SJSA1 (cell line): Measurements from ENCODE around the gene KRTAP10-3. TPM values are rescaled to one million over a fixed set of nuclear protein-coding genes. Genes with fewer than 3 reads are reported as not detected.
"Not testable (repeated sequence)": the region's sequence is repeated elsewhere in the genome, so short reads cannot be mapped to it uniquely, and the experiment has no call there.

Experiments used
- DNase-seq, 2 experiments: peaks; one replicate each; pipeline ENCODE4 v3.0.0-alpha.2; 2015 to 2020; ENCODE audit warnings: low spot score in 2 of 2, low read depth in 1 of 2
- H3K27ac ChIP-seq: fragments of 250-450 bp; sonication (Bioruptor Pico); 2 replicates; pipeline ENCODE4 v1.5.1; 2020; ENCODE audit warnings: mild to moderate bottlenecking, moderate library complexity
- H3K27me3 ChIP-seq: fragments of 250-450 bp; sonication (Bioruptor Pico); replicated peaks from 2 replicates; pipeline ENCODE4 v1.5.1; 2020; ENCODE audit warnings: mild to moderate bottlenecking, moderate library complexity
- H3K36me3 ChIP-seq: fragments of 250-450 bp; sonication (Bioruptor Pico); 2 replicates; pipeline ENCODE4 v1.5.1; 2020; ENCODE audit warnings: mild to moderate bottlenecking
- H3K4me1 ChIP-seq: fragments of 250-450 bp; sonication (Bioruptor Pico); replicated peaks from 2 replicates; pipeline ENCODE4 v1.6.1; 2021; ENCODE audit warnings: mild to moderate bottlenecking
- H3K4me3 ChIP-seq: fragments of 250-450 bp; sonication (Bioruptor Pico); 2 replicates; pipeline ENCODE4 v1.5.1; 2020; ENCODE audit warnings: mild to moderate bottlenecking
- H3K9me3 ChIP-seq: fragments of 250-450 bp; sonication (Bioruptor Pico); replicated peaks from 2 replicates; pipeline ENCODE4 v1.5.1; 2020; ENCODE audit warnings: mild to moderate bottlenecking
- total RNA-seq: library from RNA; depleted of rRNA; stranded (reverse); fragments of >200 nt; shearing (Covaris generic); gene quantifications from 2 replicates; pipeline ENCODE4 v1.2.3, GENCODE V29; 2014; rRNA removed

KRTAP10-3 gene, protein sequence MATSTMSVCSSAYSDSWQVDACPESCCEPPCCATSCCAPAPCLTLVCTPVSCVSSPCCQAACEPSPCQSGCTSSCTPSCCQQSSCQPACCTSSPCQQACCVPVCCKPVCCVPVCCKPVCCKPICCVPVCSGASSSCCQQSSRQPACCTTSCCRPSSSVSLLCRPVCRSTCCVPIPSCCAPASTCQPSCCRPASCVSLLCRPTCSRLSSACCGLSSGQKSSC
- not detected in 2 replicates for total RNA-seq

GRCh38 chr21:44558695-44559094 lies at the start of gene KRTAP10-3:
Gene KRTAP10-3 (minus strand): TSS chr21:44558795. CDS start chr21:44558715, 80 bp downstream.
- no peak within 1 kb of the TSS for H3K4me3 ChIP-seq
- peaks cover 10% of the 10 kb centered on the region; the same call in 1 of the 2 replicates for H3K27me3 ChIP-seq
- no peak for DNase-seq
- no peaks in the 10 kb centered on the region for H3K36me3 ChIP-seq
- H3K9me3 ChIP-seq, result no peaks in the 10 kb centered on the region
- no peak within 1 kb of the TSS for H3K27ac ChIP-seq
- H3K4me1 ChIP-seq, result no peaks in the 10 kb centered on the region

- H3K9me3 ChIP-seq, result peaks cover 7% of the 10 kb centered on the region
- H3K36me3 ChIP-seq, result no peaks in the 10 kb centered on the region
- peak in 1 of 2 experiments; percentile 14 for DNase-seq
- no peaks in the 10 kb centered on the region for H3K4me1 ChIP-seq
- H3K4me3 ChIP-seq, result no peak overlapping the region
- peaks cover 11% of the 10 kb centered on the region; the same call in 1 of the 2 replicates for H3K27me3 ChIP-seq
- no peak overlapping the region for H3K27ac ChIP-seq
These were observed 47.9 kb upstream of the KRTAP10-3 start for GRCh38 chr21:44606495-44606894.

- no peaks in the 10 kb centered on the region for H3K9me3 ChIP-seq
- no peak for DNase-seq
- H3K4me1 ChIP-seq, result no peaks in the 10 kb centered on the region
- no peaks in the 10 kb centered on the region for H3K36me3 ChIP-seq
- no peak overlapping the region for H3K4me3 ChIP-seq
- H3K27me3 ChIP-seq, result peaks cover 7% of the 10 kb centered on the region; the same call in 1 of the 2 replicates
- H3K27ac ChIP-seq, result no peak overlapping the region
These were observed 45.3 kb upstream of the KRTAP10-3 start for GRCh38 chr21:44603911-44604310.

DNA sequence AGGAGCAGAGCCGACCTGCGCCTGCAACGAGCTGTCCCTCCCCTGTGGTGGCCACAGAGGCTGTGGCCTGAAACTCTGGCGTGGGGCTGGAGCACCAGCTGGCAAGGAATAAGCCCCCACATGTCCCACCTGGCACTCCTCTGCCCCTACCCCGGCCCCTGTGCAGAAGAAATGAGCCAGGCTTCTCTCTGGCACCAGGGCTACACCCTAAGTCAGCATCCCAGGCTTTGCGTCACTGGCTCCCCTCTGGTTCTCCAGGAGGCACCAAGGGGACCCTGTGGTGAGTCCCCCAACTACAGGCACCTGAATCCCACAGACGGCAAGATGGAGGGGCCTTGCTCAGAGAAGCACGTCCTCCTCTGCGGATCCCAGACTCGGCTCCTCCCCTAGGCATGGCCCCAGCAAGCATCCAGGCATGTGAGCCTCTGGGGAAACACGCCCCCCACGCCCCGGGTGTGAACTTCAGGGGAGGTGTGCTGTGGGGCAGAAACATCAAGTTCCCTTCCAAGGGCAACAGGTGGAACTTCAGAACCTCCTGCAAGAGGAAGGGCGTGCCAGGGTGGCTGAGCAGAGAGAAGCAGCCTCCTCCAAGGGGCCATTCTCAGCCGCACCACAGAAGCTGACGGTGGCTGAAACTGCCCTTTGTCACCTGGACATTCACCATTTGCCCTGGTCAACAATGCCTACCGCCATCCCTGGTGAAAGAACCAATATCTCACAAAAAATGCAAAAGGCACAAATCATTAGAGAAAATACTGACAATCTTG lies 44.7 kb upstream of the KRTAP10-3 start:
- H3K27ac ChIP-seq, result no peak overlapping the region
- H3K4me1 ChIP-seq, result no peaks in the 10 kb centered on the region
- H3K36me3 ChIP-seq, result no peaks in the 10 kb centered on the region
- H3K27me3 ChIP-seq, result peaks cover 10% of the 10 kb centered on the region; the same call in 1 of the 2 replicates
- no peak overlapping the region for H3K4me3 ChIP-seq
- no peak for DNase-seq
- no peaks in the 10 kb centered on the region for H3K9me3 ChIP-seq

GRCh38 chr21:44602463-44602850 lies 43.9 kb upstream of the KRTAP10-3 start:
- H3K4me1 ChIP-seq, result no peaks in the 10 kb centered on the region
- H3K4me3 ChIP-seq, result no peak overlapping the region
- DNase-seq, result no peak
- H3K36me3 ChIP-seq, result no peaks in the 10 kb centered on the region
- H3K9me3 ChIP-seq, result no peaks in the 10 kb centered on the region
- H3K27me3 ChIP-seq, result peaks cover 10% of the 10 kb centered on the region; the same call in 1 of the 2 replicates
- H3K27ac ChIP-seq, result no peak overlapping the region

GRCh38 chr21:44601596-44602462 lies 43.2 kb upstream of the KRTAP10-3 start:
- H3K36me3 ChIP-seq, result no peaks in the 10 kb centered on the region
- no peak overlapping the region for H3K4me3 ChIP-seq
- H3K27me3 ChIP-seq, result peaks cover 14% of the 10 kb centered on the region; the same call in 1 of the 2 replicates
- no peaks in the 10 kb centered on the region for H3K9me3 ChIP-seq
- H3K4me1 ChIP-seq, result no peaks in the 10 kb centered on the region
- no peak for DNase-seq
- H3K27ac ChIP-seq, result no peak overlapping the region

- H3K27ac ChIP-seq, H3K4me1 ChIP-seq, H3K4me3 ChIP-seq, DNase-seq, H3K9me3 ChIP-seq, H3K36me3 ChIP-seq: not testable (repeated sequence)
- peaks cover 17% of the 10 kb centered on the region; the same call in 1 of the 2 replicates for H3K27me3 ChIP-seq
These were observed 42.5 kb upstream of the KRTAP10-3 start for GRCh38 chr21:44601091-44601490.

GRCh38 chr21:44600118-44600978 lies 41.8 kb upstream of the KRTAP10-3 start, which contains the start of gene KRTAP10-7:
Gene KRTAP10-7 (plus strand): TSS chr21:44600597. CDS start chr21:44600622, 25 bp downstream.
- H3K4me3 ChIP-seq, H3K9me3 ChIP-seq, H3K4me1 ChIP-seq, H3K36me3 ChIP-seq, H3K27ac ChIP-seq, DNase-seq: not testable (repeated sequence)
- H3K27me3 ChIP-seq, result peaks cover 16% of the 10 kb centered on the region; the same call in 1 of the 2 replicates

GRCh38 chr21:44599264-44600029 lies 40.9 kb upstream of the KRTAP10-3 start:
- Histone ChIP-seq H3K9me3 (no peaks in the 10 kb centered on the region), H3K27me3 (peaks cover 12% of the 10 kb centered on the region; the same call in 1 of the 2 replicates), H3K4me3 (no peak overlapping the region), H3K4me1 (no peaks in the 10 kb centered on the region), H3K36me3 (no peaks in the 10 kb centered on the region), H3K27ac (no peak overlapping the region)
- DNase-seq, result peak in 1 of 2 experiments; percentile 34

DNA sequence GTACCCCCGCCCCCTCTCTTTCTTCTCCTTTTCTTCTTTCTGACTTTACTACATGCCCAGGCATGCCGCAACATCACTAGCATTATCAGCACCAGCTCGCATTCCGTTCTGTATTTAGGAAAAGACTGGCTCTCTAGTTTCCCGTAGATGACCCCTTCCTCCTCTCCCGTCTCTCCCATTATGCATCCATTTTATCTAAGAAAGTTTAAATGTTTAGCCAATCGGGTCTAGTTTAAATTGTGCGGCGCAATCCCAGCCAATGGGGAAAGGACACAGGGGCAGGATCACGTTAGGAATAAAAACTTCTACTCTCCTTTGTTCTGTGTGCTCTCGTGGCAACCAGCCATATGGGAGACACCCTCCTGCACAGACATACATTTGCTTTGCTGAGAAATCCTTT lies 39.5 kb upstream of the KRTAP10-3 start:
- Histone ChIP-seq H3K4me3 (no peak overlapping the region), H3K9me3 (no peaks in the 10 kb centered on the region), H3K27me3 (0 out of 2 replicates have a peak, but pooled peaks cover 10% of the 10 kb centered on the region), H3K27ac (no peak overlapping the region), H3K4me1 (no peaks in the 10 kb centered on the region), H3K36me3 (no peaks in the 10 kb centered on the region)
- peak in 1 of 2 experiments; percentile 21 for DNase-seq

- H3K27ac ChIP-seq, result no peak overlapping the region
- no peaks in the 10 kb centered on the region for H3K36me3 ChIP-seq
- peak in 1 of 2 experiments; percentile 31 for DNase-seq
- no peak overlapping the region for H3K4me3 ChIP-seq
- 0 out of 2 replicates have a peak, but pooled peaks cover 10% of the 10 kb centered on the region for H3K27me3 ChIP-seq
- H3K4me1 ChIP-seq, result no peaks in the 10 kb centered on the region
- H3K9me3 ChIP-seq, result no peaks in the 10 kb centered on the region
These were observed 37.6 kb upstream of the KRTAP10-3 start for GRCh38 chr21:44596068-44596725.

GRCh38 chr21:44595524-44595923 lies 36.9 kb upstream of the KRTAP10-3 start:
- Histone ChIP-seq H3K9me3 (no peaks in the 10 kb centered on the region), H3K4me1 (no peaks in the 10 kb centered on the region), H3K27me3 (0 out of 2 replicates have a peak, but pooled peaks cover 10% of the 10 kb centered on the region), H3K36me3 (no peaks in the 10 kb centered on the region), H3K4me3 (no peak overlapping the region), H3K27ac (no peak overlapping the region)
- no peak for DNase-seq
